ENCODE data around the gene MAN1A2.

MAN1A2 gene

GRCh38 chr1:117559139-117559538 is 191.9 kb downstream of the MAN1A2 start (continued):
- no peak; the same call in 1 of the 2 replicates for TF ChIP-seq ZNF585B (tag by site-specific recombination; IDR thresholded peaks at IDR 0.05)
- TF ChIP-seq KLF8 (tag by site-specific recombination; IDR thresholded peaks at IDR 0.05): no peak
- TF ChIP-seq ZNF248 (tag by site-specific recombination; IDR thresholded peaks at IDR 0.05): no peak
- no peak for TF ChIP-seq ZNF837 (tag by site-specific recombination; IDR thresholded peaks at IDR 0.05)
- no peak for TF ChIP-seq GLI2 (tag by site-specific recombination; IDR thresholded peaks at IDR 0.05; ENCODE audit: borderline replicate concordance, low read depth)

- H3K4me1 ChIP-seq (ENCODE audit: control insufficient read depth, insufficient read depth, low read length): no peaks in the 10 kb centered on the region
- ChIA-PET CTCF (no interaction called here), POLR2A (no interaction called here)
- H3K27ac ChIP-seq (ENCODE audit: extremely low read depth, low read depth, low read length): no peak overlapping the region
- H3K4me3 ChIP-seq (ENCODE audit: low read depth, low read length): no peak overlapping the region
- H3K36me3 ChIP-seq (ENCODE audit: control insufficient read depth in 2 of 2, insufficient read depth in 1 of 2, low read length in 2 of 2): no peaks in the 10 kb centered on the region
- no peak for TF ChIP-seq ZNF510 (tag by site-specific recombination; IDR thresholded peaks at IDR 0.05; ENCODE audit: insufficient replicate concordance)
- TF ChIP-seq PRDM6 (tag by site-specific recombination; IDR thresholded peaks at IDR 0.05): no peak
- TF ChIP-seq OSR2 (tag by site-specific recombination; IDR thresholded peaks at IDR 0.05): no peak
- no peak for TF ChIP-seq GLI4 (tag by site-specific recombination; IDR thresholded peaks at IDR 0.05)
- no peak for TF ChIP-seq SETDB1 (IDR thresholded peaks at IDR 0.05; ENCODE audit: insufficient read length, low read length)
- no peak for TF ChIP-seq REST (tag by site-specific recombination; IDR thresholded peaks at IDR 0.05)
- no peak for TF ChIP-seq ZFP37 (tag by site-specific recombination; IDR thresholded peaks at IDR 0.05)
- TF ChIP-seq ZNF549 (tag by site-specific recombination; IDR thresholded peaks at IDR 0.05): no peak
- no peak for TF ChIP-seq ZNF121 (tag by site-specific recombination; IDR thresholded peaks at IDR 0.05)
- no peak for TF ChIP-seq ZNF560 (tag by site-specific recombination; IDR thresholded peaks at IDR 0.05; ENCODE audit: borderline replicate concordance)
- no peak for TF ChIP-seq SCRT1 (tag by site-specific recombination; IDR thresholded peaks at IDR 0.05; ENCODE audit: borderline replicate concordance)
- TF ChIP-seq ZNF624 (tag by site-specific recombination; IDR thresholded peaks at IDR 0.05): no peak
- TF ChIP-seq ZBTB20 (tag by site-specific recombination; IDR thresholded peaks at IDR 0.05): no peak
- no peaks in the 10 kb centered on the region for H3K9me3 ChIP-seq (ENCODE audit: control insufficient read depth, insufficient read depth, low read depth, low read length)
Measured at GRCh38 chr1:117559985-117560384, 192.7 kb downstream of the MAN1A2 start.

- Histone ChIP-seq H3K27ac (ENCODE audit: extremely low read depth, low read depth, low read length) (no peak overlapping the region), H3K36me3 (ENCODE audit: control insufficient read depth in 2 of 2, insufficient read depth in 1 of 2, low read length in 2 of 2) (no peaks in the 10 kb centered on the region), H3K9me3 (ENCODE audit: control insufficient read depth, insufficient read depth, low read depth, low read length) (no peaks in the 10 kb centered on the region), H3K4me3 (ENCODE audit: low read depth, low read length) (no peak overlapping the region), H3K4me1 (ENCODE audit: control insufficient read depth, insufficient read depth, low read length) (no peaks in the 10 kb centered on the region)
- ChIA-PET POLR2A (no interaction called here), CTCF (no interaction called here)
- TF ChIP-seq ZNF366 (tag by site-specific recombination; conservative IDR thresholded peaks at IDR 0.05) (no peak), ZNF324 (tag by site-specific recombination; IDR thresholded peaks at IDR 0.05) (no peak), ZNF121 (tag by site-specific recombination; IDR thresholded peaks at IDR 0.05) (no peak), ZNF518A (tag by site-specific recombination; conservative IDR thresholded peaks at IDR 0.05; ENCODE audit: low read depth) (no peak), ZNF114 (tag by site-specific recombination; IDR thresholded peaks at IDR 0.05) (no peak), ZNF214 (tag by site-specific recombination; IDR thresholded peaks at IDR 0.05; ENCODE audit: borderline replicate concordance) (no peak), ZNF623 (tag by site-specific recombination; IDR thresholded peaks at IDR 0.05) (no peak), ZNF488 (tag by site-specific recombination; IDR thresholded peaks at IDR 0.05) (no peak)
Measured at GRCh38 chr1:117561071-117561470, 193.8 kb downstream of the MAN1A2 start.
